ENCODE measurements around the gene PEX13. TPM values are rescaled to one million over a fixed set of nuclear protein-coding genes. Genes with fewer than 3 reads are reported as not detected.
"Not testable (repeated sequence)": the region's sequence is repeated elsewhere in the genome, so short reads cannot be mapped to it uniquely, and the experiment has no call there.

Gene PEX13
- total RNA-seq, 1 experiment from 2014 or later: 32.6 TPM

DNA sequence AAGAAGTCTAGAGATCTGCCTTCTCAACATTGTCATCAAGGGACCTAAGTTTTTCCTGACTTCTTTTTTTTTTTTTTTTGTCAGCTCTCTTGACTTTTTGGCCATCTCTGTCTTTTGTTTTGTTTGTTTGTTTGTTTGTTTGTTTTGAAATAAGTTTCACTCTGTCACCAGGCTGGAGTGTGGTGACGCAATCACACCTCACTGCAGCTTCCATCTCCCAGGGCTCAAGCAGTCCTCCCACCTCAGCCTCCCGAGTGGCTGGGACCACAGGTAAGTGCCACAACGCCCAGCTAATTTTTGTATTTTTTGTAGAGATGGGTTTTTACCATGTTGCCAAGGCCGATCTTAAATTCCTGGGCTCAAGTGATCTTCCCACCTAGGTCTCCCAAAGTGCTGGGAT, 6.2 kb downstream of the PEX13 start:
- Histone ChIP-seq H3K27me3 (ENCODE audit: low read length) (no peaks in the 10 kb centered on the region), H3K4me3 (ENCODE audit: low read length) (no peak overlapping the region), H3K9me3 (ENCODE audit: low read length) (peaks cover 11% of the 10 kb centered on the region; the same call in 1 of the 2 replicates), H2AFZ (ENCODE audit: low read length) (no peak overlapping the region), H3K4me2 (ENCODE audit: low read depth, low read length, poor library complexity, severe bottlenecking) (no peak overlapping the region), H3K4me1 (ENCODE audit: low read length) (peaks cover 10% of the 10 kb centered on the region), H3K27ac (ENCODE audit: low read length) (no peak overlapping the region), H3K79me2 (ENCODE audit: low read length) (peaks cover 93% of the 10 kb centered on the region), H4K20me1 (ENCODE audit: insufficient read depth, low read depth, low read length) (no peaks in the 10 kb centered on the region), H3K9me2 (replicated peaks; ENCODE audit: insufficient read depth, low read length) (no peaks in the 10 kb centered on the region), H3K9ac (ENCODE audit: low read length) (no peak overlapping the region), H3K36me3 (ENCODE audit: insufficient read depth, low read length) (peaks cover 29% of the 10 kb centered on the region)
- no peak for DNase-seq

DNA sequence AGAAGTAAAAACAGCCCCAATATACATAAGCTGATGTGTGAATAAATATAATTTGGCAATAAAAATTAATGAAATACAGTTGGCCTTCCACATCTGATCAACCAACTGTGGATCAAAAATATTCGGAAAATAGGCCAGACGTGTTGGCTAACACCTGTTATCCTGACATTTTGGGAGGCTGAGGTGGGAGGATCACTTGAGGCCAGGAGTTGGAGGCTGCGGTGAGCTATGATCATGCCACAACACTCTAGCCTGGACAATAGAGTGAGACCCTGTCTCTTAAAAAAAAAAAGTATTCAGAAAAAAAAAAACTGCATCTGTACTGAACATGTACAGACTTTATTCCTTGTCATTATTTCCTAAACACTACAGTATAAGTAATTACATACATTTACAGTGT, 12.0 kb downstream of the PEX13 start:
- H3K4me2 ChIP-seq (ENCODE audit: low read depth, low read length, poor library complexity, severe bottlenecking): no peak overlapping the region
- DNase-seq: no peak
- H3K79me2 ChIP-seq (ENCODE audit: low read length): peaks cover 57% of the 10 kb centered on the region
- H3K9me3 ChIP-seq (ENCODE audit: low read length): no peaks in the 10 kb centered on the region
- no peak overlapping the region for H3K27ac ChIP-seq (ENCODE audit: low read length)
- H3K4me1 ChIP-seq (ENCODE audit: low read length): no peaks in the 10 kb centered on the region
- H3K4me3 ChIP-seq (ENCODE audit: low read length): no peak overlapping the region
- H3K9me2 ChIP-seq (replicated peaks; ENCODE audit: insufficient read depth, low read length): no peaks in the 10 kb centered on the region
- H4K20me1 ChIP-seq (ENCODE audit: insufficient read depth, low read depth, low read length): no peaks in the 10 kb centered on the region
- H3K36me3 ChIP-seq (ENCODE audit: insufficient read depth, low read length): peaks cover 33% of the 10 kb centered on the region
- H3K27me3 ChIP-seq (ENCODE audit: low read length): no peaks in the 10 kb centered on the region
- H2AFZ ChIP-seq (ENCODE audit: low read length): no peak overlapping the region
- H3K9ac ChIP-seq (ENCODE audit: low read length): no peak overlapping the region

DNA sequence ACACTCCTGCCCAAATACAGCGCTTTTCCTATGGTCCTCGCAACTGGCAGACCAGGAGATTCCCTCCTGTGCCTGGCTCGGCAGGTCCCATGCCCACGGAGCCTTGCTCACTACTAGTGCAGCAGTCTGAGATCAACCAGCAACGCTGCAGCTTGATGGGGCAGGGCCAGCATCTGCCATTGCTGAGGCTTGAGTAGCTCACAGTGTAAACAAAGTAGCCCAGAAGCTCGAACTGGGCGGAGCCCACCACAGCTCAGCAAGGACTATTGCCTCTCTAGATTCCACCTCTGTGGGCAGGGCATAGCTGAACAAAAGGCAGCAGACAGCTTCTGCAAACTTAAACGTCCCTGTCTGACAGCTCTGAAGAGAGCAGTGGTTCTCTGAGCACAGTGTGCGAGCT, 17.1 kb downstream of the PEX13 start:
- not testable (repeated sequence) for DNase-seq; H2AFZ ChIP-seq (ENCODE audit: low read length); H3K9ac ChIP-seq (ENCODE audit: low read length); H4K20me1 ChIP-seq (ENCODE audit: insufficient read depth, low read depth, low read length); H3K9me3 ChIP-seq (ENCODE audit: low read length); H3K9me2 ChIP-seq (replicated peaks; ENCODE audit: insufficient read depth, low read length); H3K4me2 ChIP-seq (ENCODE audit: low read depth, low read length, poor library complexity, severe bottlenecking); H3K4me1 ChIP-seq (ENCODE audit: low read length); H3K4me3 ChIP-seq (ENCODE audit: low read length); H3K27ac ChIP-seq (ENCODE audit: low read length); H3K27me3 ChIP-seq (ENCODE audit: low read length)
- peaks cover 40% of the 10 kb centered on the region for H3K36me3 ChIP-seq (ENCODE audit: insufficient read depth, low read length)
- peaks cover 14% of the 10 kb centered on the region for H3K79me2 ChIP-seq (ENCODE audit: low read length)

DNA sequence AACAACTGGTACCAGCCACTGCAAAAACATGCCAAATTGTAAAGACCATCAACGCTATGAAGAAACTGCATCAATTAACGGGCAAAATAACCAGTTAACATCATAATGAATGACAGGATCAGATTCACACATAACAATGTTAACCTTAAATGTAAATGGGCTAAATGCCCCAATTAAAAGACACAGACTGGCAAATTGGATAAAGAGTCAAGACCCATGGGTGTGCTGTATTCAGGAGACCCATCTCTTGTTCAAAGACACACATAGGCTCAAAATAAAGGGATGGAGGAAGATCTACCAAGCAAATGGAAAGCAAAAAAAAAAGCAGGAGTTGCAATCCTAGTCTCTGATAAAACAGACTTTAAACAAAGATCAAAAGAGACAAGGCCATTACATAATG, 19.1 kb downstream of the PEX13 start:
- not testable (repeated sequence) for H3K4me1 ChIP-seq (ENCODE audit: low read length); DNase-seq; H3K4me2 ChIP-seq (ENCODE audit: low read depth, low read length, poor library complexity, severe bottlenecking); H3K9me2 ChIP-seq (replicated peaks; ENCODE audit: insufficient read depth, low read length); H3K27ac ChIP-seq (ENCODE audit: low read length); H3K9me3 ChIP-seq (ENCODE audit: low read length); H2AFZ ChIP-seq (ENCODE audit: low read length); H3K9ac ChIP-seq (ENCODE audit: low read length); H3K27me3 ChIP-seq (ENCODE audit: low read length); H4K20me1 ChIP-seq (ENCODE audit: insufficient read depth, low read depth, low read length); H3K4me3 ChIP-seq (ENCODE audit: low read length)
- peaks cover 34% of the 10 kb centered on the region for H3K36me3 ChIP-seq (ENCODE audit: insufficient read depth, low read length)
- H3K79me2 ChIP-seq (ENCODE audit: low read length): peaks cover 11% of the 10 kb centered on the region

DNA sequence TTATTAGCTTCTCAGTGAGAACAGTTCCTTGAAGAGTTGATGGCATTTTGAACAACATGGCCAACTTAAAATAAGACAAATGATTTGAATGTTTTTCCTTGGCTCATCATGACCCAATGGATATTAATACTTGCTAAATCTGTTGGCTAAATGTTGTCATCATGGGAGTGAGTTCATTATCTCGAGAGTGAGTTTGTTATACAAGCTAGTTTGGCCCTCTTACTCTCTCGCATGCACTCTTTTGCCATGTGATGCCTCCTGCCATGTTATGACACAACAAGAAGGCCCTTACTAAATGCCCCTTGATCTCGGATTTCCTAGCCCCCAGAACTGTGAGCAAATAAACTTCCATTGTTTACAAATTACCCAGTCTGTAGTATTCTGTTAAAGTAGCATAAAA, 25.3 kb downstream of the PEX13 start:
- H3K79me2 ChIP-seq (ENCODE audit: low read length): peaks cover 47% of the 10 kb centered on the region
- no peak overlapping the region for H2AFZ ChIP-seq (ENCODE audit: low read length)
- no peak overlapping the region for H3K9ac ChIP-seq (ENCODE audit: low read length)
- no peak for DNase-seq
- no peaks in the 10 kb centered on the region for H4K20me1 ChIP-seq (ENCODE audit: insufficient read depth, low read depth, low read length)
- no peaks in the 10 kb centered on the region for H3K27me3 ChIP-seq (ENCODE audit: low read length)
- H3K9me2 ChIP-seq (replicated peaks; ENCODE audit: insufficient read depth, low read length): no peaks in the 10 kb centered on the region
- H3K4me2 ChIP-seq (ENCODE audit: low read depth, low read length, poor library complexity, severe bottlenecking): no peak overlapping the region
- H3K9me3 ChIP-seq (ENCODE audit: low read length): no peaks in the 10 kb centered on the region
- H3K36me3 ChIP-seq (ENCODE audit: insufficient read depth, low read length): peaks cover 21% of the 10 kb centered on the region
- H3K4me3 ChIP-seq (ENCODE audit: low read length): no peak overlapping the region
- H3K27ac ChIP-seq (ENCODE audit: low read length): no peak overlapping the region
- H3K4me1 ChIP-seq (ENCODE audit: low read length): peaks cover 11% of the 10 kb centered on the region

DNA sequence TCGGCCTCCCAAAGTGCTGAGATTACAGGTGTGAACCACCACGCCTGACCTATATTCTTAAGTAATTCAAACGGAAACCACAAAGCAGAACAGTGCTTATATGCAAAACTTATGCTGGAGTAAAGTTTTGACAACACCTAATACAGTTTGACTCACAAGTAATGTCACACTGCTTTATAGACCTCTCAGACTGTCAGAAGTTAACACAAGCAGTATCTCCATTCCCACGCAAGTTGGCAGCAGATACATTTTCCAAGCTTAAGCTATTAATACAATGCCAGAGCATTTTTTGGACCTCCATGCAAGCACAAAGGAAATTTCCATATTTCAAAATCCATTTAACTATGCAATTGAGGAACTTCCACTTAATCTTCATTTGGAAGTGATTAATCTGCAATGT, 27.1 kb downstream of the PEX13 start:
- H3K27me3 ChIP-seq (ENCODE audit: low read length): no peaks in the 10 kb centered on the region
- peak overlapping the region; percentile 5; the same call in 1 of the 2 replicates for H3K27ac ChIP-seq (ENCODE audit: low read length)
- no peak overlapping the region for H3K4me3 ChIP-seq (ENCODE audit: low read length)
- no peak overlapping the region for H3K4me2 ChIP-seq (ENCODE audit: low read depth, low read length, poor library complexity, severe bottlenecking)
- peaks cover 51% of the 10 kb centered on the region for H3K79me2 ChIP-seq (ENCODE audit: low read length)
- H2AFZ ChIP-seq (ENCODE audit: low read length): no peak overlapping the region
- H3K9me2 ChIP-seq (replicated peaks; ENCODE audit: insufficient read depth, low read length): no peaks in the 10 kb centered on the region
- no peak overlapping the region for H3K9ac ChIP-seq (ENCODE audit: low read length)
- no peaks in the 10 kb centered on the region for H3K9me3 ChIP-seq (ENCODE audit: low read length)
- H3K36me3 ChIP-seq (ENCODE audit: insufficient read depth, low read length): peaks cover 32% of the 10 kb centered on the region
- H3K4me1 ChIP-seq (ENCODE audit: low read length): peaks cover 11% of the 10 kb centered on the region
- H4K20me1 ChIP-seq (ENCODE audit: insufficient read depth, low read depth, low read length): no peaks in the 10 kb centered on the region
- DNase-seq: no peak

DNA sequence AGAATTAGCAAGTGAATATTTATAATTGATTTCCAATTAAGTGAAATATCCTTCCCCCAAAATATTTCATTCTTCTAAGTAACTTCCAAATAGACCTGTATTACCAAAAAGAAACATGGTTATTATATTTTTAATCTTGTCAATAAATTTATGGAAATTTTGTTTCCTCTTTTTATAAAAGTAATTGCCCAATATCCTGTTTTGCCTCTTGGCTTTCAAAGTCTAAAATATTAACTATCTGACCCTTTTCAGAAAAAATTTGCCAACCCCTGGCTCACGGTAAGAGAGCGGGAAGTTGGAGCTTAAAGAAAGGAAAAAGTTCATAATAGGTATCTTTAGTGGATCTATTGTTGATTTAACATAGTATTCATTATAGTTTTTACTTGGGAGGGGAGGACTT, 27.7 kb downstream of the PEX13 start:
- no peak overlapping the region for H3K4me2 ChIP-seq (ENCODE audit: low read depth, low read length, poor library complexity, severe bottlenecking)
- H3K79me2 ChIP-seq (ENCODE audit: low read length): peaks cover 51% of the 10 kb centered on the region
- H2AFZ ChIP-seq (ENCODE audit: low read length): no peak overlapping the region
- no peak overlapping the region for H3K4me3 ChIP-seq (ENCODE audit: low read length)
- H4K20me1 ChIP-seq (ENCODE audit: insufficient read depth, low read depth, low read length): no peaks in the 10 kb centered on the region
- no peak overlapping the region for H3K9ac ChIP-seq (ENCODE audit: low read length)
- H3K36me3 ChIP-seq (ENCODE audit: insufficient read depth, low read length): peaks cover 32% of the 10 kb centered on the region
- H3K4me1 ChIP-seq (ENCODE audit: low read length): peaks cover 11% of the 10 kb centered on the region
- no peaks in the 10 kb centered on the region for H3K27me3 ChIP-seq (ENCODE audit: low read length)
- DNase-seq: no peak
- peak overlapping the region; percentile 5; the same call in 1 of the 2 replicates for H3K27ac ChIP-seq (ENCODE audit: low read length)
- no peaks in the 10 kb centered on the region for H3K9me3 ChIP-seq (ENCODE audit: low read length)
- no peaks in the 10 kb centered on the region for H3K9me2 ChIP-seq (replicated peaks; ENCODE audit: insufficient read depth, low read length)

DNA sequence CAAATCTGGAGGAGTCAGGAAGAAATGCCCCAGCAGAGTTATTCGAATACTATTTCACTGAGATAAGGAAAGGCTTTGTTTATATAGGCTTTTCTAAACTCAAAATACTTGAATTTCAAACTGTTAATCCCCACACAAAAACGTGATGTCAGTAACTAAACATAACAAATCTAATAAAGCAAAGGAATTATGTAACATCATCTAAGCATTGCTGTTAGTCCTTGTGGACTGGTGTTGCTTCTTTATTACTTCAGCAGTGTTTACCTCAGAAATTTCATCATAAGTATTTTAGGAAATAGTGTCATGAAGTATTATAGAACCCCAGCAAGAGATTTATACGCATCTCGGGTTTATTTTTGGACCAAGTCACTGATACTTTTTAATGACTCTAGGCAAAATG, 28.5 kb downstream of the PEX13 start:
- H4K20me1 ChIP-seq (ENCODE audit: insufficient read depth, low read depth, low read length): no peaks in the 10 kb centered on the region
- no peak for DNase-seq
- H3K9me2 ChIP-seq (replicated peaks; ENCODE audit: insufficient read depth, low read length): no peaks in the 10 kb centered on the region
- no peak overlapping the region for H3K4me3 ChIP-seq (ENCODE audit: low read length)
- H3K9me3 ChIP-seq (ENCODE audit: low read length): no peaks in the 10 kb centered on the region
- no peak overlapping the region for H2AFZ ChIP-seq (ENCODE audit: low read length)
- H3K4me2 ChIP-seq (ENCODE audit: low read depth, low read length, poor library complexity, severe bottlenecking): no peak overlapping the region
- H3K9ac ChIP-seq (ENCODE audit: low read length): no peak overlapping the region
- H3K79me2 ChIP-seq (ENCODE audit: low read length): peaks cover 49% of the 10 kb centered on the region
- H3K27me3 ChIP-seq (ENCODE audit: low read length): no peaks in the 10 kb centered on the region
- peaks cover 11% of the 10 kb centered on the region for H3K4me1 ChIP-seq (ENCODE audit: low read length)
- H3K36me3 ChIP-seq (ENCODE audit: insufficient read depth, low read length): peaks cover 32% of the 10 kb centered on the region
- no peak overlapping the region for H3K27ac ChIP-seq (ENCODE audit: low read length)

DNA sequence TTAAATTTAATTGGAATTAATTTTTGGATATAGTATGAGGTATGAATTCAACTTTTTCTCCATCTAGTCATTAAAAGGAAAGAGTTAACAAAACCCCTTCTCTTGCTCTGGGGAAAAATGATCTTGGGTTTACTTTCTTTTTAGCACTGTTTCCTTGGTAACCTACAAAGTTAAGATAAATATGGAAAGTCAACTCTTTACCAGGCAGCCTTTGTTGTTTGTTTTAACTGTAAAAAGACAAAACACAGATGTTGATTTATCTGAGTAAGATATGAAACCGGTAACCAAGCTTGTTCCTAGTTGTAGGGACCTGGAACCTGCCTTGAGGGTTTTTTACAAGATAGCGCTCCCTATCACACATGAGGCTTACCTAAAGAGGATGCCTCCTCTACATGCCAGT, 38.0 kb downstream of the PEX13 start:
- no peak overlapping the region for H3K9ac ChIP-seq (ENCODE audit: low read length)
- no peak overlapping the region for H2AFZ ChIP-seq (ENCODE audit: low read length)
- no peaks in the 10 kb centered on the region for H3K4me1 ChIP-seq (ENCODE audit: low read length)
- H3K36me3 ChIP-seq (ENCODE audit: insufficient read depth, low read length): peaks cover 6% of the 10 kb centered on the region; the same call in 1 of the 2 replicates
- no peaks in the 10 kb centered on the region for H4K20me1 ChIP-seq (ENCODE audit: insufficient read depth, low read depth, low read length)
- no peak overlapping the region for H3K27ac ChIP-seq (ENCODE audit: low read length)
- no peak overlapping the region for H3K4me3 ChIP-seq (ENCODE audit: low read length)
- H3K4me2 ChIP-seq (ENCODE audit: low read depth, low read length, poor library complexity, severe bottlenecking): no peak overlapping the region
- no peaks in the 10 kb centered on the region for H3K9me3 ChIP-seq (ENCODE audit: low read length)
- H3K27me3 ChIP-seq (ENCODE audit: low read length): no peaks in the 10 kb centered on the region
- no peaks in the 10 kb centered on the region for H3K9me2 ChIP-seq (replicated peaks; ENCODE audit: insufficient read depth, low read length)
- no peak for DNase-seq
- H3K79me2 ChIP-seq (ENCODE audit: low read length): no peaks in the 10 kb centered on the region
